Right cardiac atrium (tissue), 5 donors: ENCODE data around the gene THNSL1. TPM values are rescaled to one million over a fixed set of nuclear protein-coding genes. Genes with fewer than 3 reads are reported as not detected.
"Not testable (repeated sequence)": the region's sequence is repeated elsewhere in the genome, so short reads cannot be mapped to it uniquely, and the experiment has no call there.

Experiments used
- ATAC-seq, 2 donors: fragments of 200-7000 bp; cut with Tn5 transposase; one replicate each; pipeline versions ENCODE4 v1.8.0 to v1.9.1; 2020; ENCODE audit warnings: moderate library complexity in 2 of 2, mild to moderate bottlenecking in 1 of 2
- DNase-seq, 3 donors: peaks; one replicate each; pipeline ENCODE4 v3.0.0-alpha.2; 2020
- H3K27ac ChIP-seq: one replicate; pipeline ENCODE4 v1.5.1; 2013; ENCODE audit warnings: mild to moderate bottlenecking, low read length, control low read depth, moderate library complexity
- H3K27me3 ChIP-seq: one replicate; pipeline ENCODE4 v1.6.1; 2013; ENCODE audit not compliant: control insufficient read depth, insufficient read depth
- H3K4me1 ChIP-seq: one replicate; pipeline ENCODE4 v1.6.1; 2013; ENCODE audit warnings: low read length; ENCODE audit not compliant: control insufficient read depth, insufficient read depth
- H3K4me3 ChIP-seq: one replicate; pipeline ENCODE4 v1.5.1; 2013; ENCODE audit warnings: low read length, control low read depth
- H3K9me3 ChIP-seq: one replicate; pipeline ENCODE4 v1.6.1; 2013; ENCODE audit warnings: low read length; ENCODE audit not compliant: control insufficient read depth
- WGBS: extraction: QIAGEN DNeasy Blood & Tissue Kit; methylation state at CpG from one replicate; pipeline ENCODE4 v1.1.7; 2013; 5-methylcytosine and 5-hydroxymethylcytosine counted together
- intact Hi-C, 4 donors: fragments of 100-400 bp; cut with DNase I; formaldehyde crosslinking; loops; one replicate each; pipeline versions ENCODE4 v1.11.0 to v1.14.0; 2022 to 2023
- polyA plus RNA-seq: library from polyadenylated mRNA; stranded (reverse); fragments of 200-250 nt; gene quantifications from one replicate; pipeline ENCODE4 v1.2.3, GENCODE V29; 2013
- total RNA-seq, 4 donors: library from RNA; stranded (reverse); fragmentation: NEBNext Ultra II Directional; extraction: Animal tissue kit (Norgen Biotek cat#: 25700); gene quantifications; one replicate each; pipeline ENCODE4 v1.2.1, GENCODE V29; 2021
- donor health status: healthy with polysubstance abuse.
- donor health status: DM: no; HTN: yes; CAD: no.
- donor health status: DM: no; HTN: no; CAD: no.
- donor health status: DM: no; HTN: yes; CAD: no; lungs with severe emphysema.
- donor health status: DM: yes; HTN: yes; CAD: no.

Gene THNSL1
- total and polyA plus RNA-seq, 5 donors: 1.9 to 4.6 (median 3.3) TPM

GRCh38 chr10:24995072-24995471 lies 21.3 kb upstream of the THNSL1 start:
- Histone ChIP-seq H3K9me3 (no peaks in the 10 kb centered on the region), H3K27ac (no peak overlapping the region), H3K27me3 (no peaks in the 10 kb centered on the region), H3K4me1 (no peaks in the 10 kb centered on the region), H3K4me3 (no peak overlapping the region)
- ATAC-seq: no peak
- DNase-seq: no peak
- intact Hi-C loops: no loop called here

- intact Hi-C loops: no loop called here
- no peaks in the 10 kb centered on the region for H3K4me1 ChIP-seq
- H3K4me3 ChIP-seq: no peak overlapping the region
- ATAC-seq (no peak), DNase-seq (no peak)
- no peaks in the 10 kb centered on the region for H3K27me3 ChIP-seq
- WGBS: 86% methylated on average over 3 of the region's 3 CpGs
- H3K9me3 ChIP-seq: no peaks in the 10 kb centered on the region
- no peak overlapping the region for H3K27ac ChIP-seq
Observed at GRCh38 chr10:24998044-24998443, 18.4 kb upstream of the THNSL1 start.

GRCh38 chr10:25011591-25011990 lies 4.8 kb upstream of the THNSL1 start:
- H3K9me3 ChIP-seq, H3K4me1 ChIP-seq, H3K27ac ChIP-seq, ATAC-seq, intact Hi-C loops, DNase-seq, H3K27me3 ChIP-seq, H3K4me3 ChIP-seq: not testable (repeated sequence)
- WGBS: 86% methylated on average over 2 of the region's 2 CpGs

GRCh38 chr10:25014579-25014978 lies 1.8 kb upstream of the THNSL1 start:
- H3K4me3 ChIP-seq: no peak overlapping the region
- no peak for ATAC-seq
- intact Hi-C loops: no loop called here

GRCh38 chr10:25015828-25016375 lies 510 bp upstream of the THNSL1 start, which contains the start of gene ENKUR:
Gene ENKUR, minus strand, starts transcription at chr10:25016158. Its CDS starts 222 bp downstream, at chr10:25015936.
- H3K27me3 ChIP-seq: no peaks in the 10 kb centered on the region
- ATAC-seq (peak; percentile 70 to 71), DNase-seq (peak; percentile 93 to 98 (median 95))
- 2% methylated on average over 16 of the region's 16 CpGs for WGBS
- intact Hi-C loops: no loop called here
- H3K4me1 ChIP-seq: no peaks in the 10 kb centered on the region
- H3K9me3 ChIP-seq: no peaks in the 10 kb centered on the region
- peak within 1 kb of the TSS; percentile 55 for H3K4me3 ChIP-seq
- peak within 1 kb of the TSS; percentile 88 for H3K27ac ChIP-seq

More at GRCh38 chr10:25014579-25014978, 1.8 kb upstream of the THNSL1 start:
- Histone ChIP-seq H3K27me3 (no peaks in the 10 kb centered on the region), H3K4me1 (no peaks in the 10 kb centered on the region), H3K27ac (no peak overlapping the region), H3K9me3 (no peaks in the 10 kb centered on the region)
- DNase-seq: no peak

- WGBS: 6% methylated on average over 10 of the region's 10 CpGs
- H3K27ac ChIP-seq: peak overlapping the region; percentile 88
- DNase-seq (no peak), ATAC-seq (no peak)
- intact Hi-C loops: no loop called here
- no peaks in the 10 kb centered on the region for H3K27me3 ChIP-seq
- no peaks in the 10 kb centered on the region for H3K9me3 ChIP-seq
- no peaks in the 10 kb centered on the region for H3K4me1 ChIP-seq
- peak overlapping the region; percentile 55 for H3K4me3 ChIP-seq
Observed at GRCh38 chr10:25017154-25017590, 760 bp downstream of the THNSL1 start.

GRCh38 chr10:25017661-25018060 lies 1.2 kb downstream of the THNSL1 start:
- peak overlapping the region; percentile 55 for H3K4me3 ChIP-seq
- no peaks in the 10 kb centered on the region for H3K4me1 ChIP-seq
- DNase-seq (no peak), ATAC-seq (no peak)
- H3K27me3 ChIP-seq: no peaks in the 10 kb centered on the region
- H3K9me3 ChIP-seq: no peaks in the 10 kb centered on the region
- H3K27ac ChIP-seq: no peak overlapping the region
- WGBS: 92% methylated on average over 6 of the region's 6 CpGs
- intact Hi-C loops: no loop called here

GRCh38 chr10:25018703-25019102 lies 2.3 kb downstream of the THNSL1 start:
- Histone ChIP-seq H3K27ac (no peak overlapping the region), H3K4me3 (no peak overlapping the region), H3K4me1 (no peaks in the 10 kb centered on the region), H3K9me3 (no peaks in the 10 kb centered on the region), H3K27me3 (no peaks in the 10 kb centered on the region)
- no peak for DNase-seq
- intact Hi-C loops: no loop called here
- ATAC-seq: no peak
- WGBS: 99% methylated on average over 3 of the region's 3 CpGs

- ATAC-seq (no peak), DNase-seq (no peak)
- H3K4me1 ChIP-seq: no peaks in the 10 kb centered on the region
- H3K27ac ChIP-seq: no peak overlapping the region
- 62% methylated on average over 3 of the region's 3 CpGs for WGBS
- H3K4me3 ChIP-seq: no peak overlapping the region
- H3K9me3 ChIP-seq: no peaks in the 10 kb centered on the region
- no peaks in the 10 kb centered on the region for H3K27me3 ChIP-seq
- intact Hi-C loops: loop anchor here in 2 of 4 donors (10.0 kb wide), 1 partner anchor 52 kb away; no protein-coding TSS in a partner anchor
Observed at GRCh38 chr10:25023278-25023677, 6.9 kb downstream of the THNSL1 start.

GRCh38 chr10:25024528-25024927 lies 8.1 kb downstream of the THNSL1 start:
- no peak overlapping the region for H3K27ac ChIP-seq
- 62% methylated on average over 8 of the region's 8 CpGs for WGBS
- no peaks in the 10 kb centered on the region for H3K9me3 ChIP-seq
- no peak overlapping the region for H3K4me3 ChIP-seq
- ATAC-seq: no peak
- DNase-seq: no peak
- intact Hi-C loops: loop anchor here in 2 of 4 donors (10.0 kb wide), 1 partner anchor 50 kb away; no protein-coding TSS in a partner anchor
- H3K27me3 ChIP-seq: no peaks in the 10 kb centered on the region
- no peaks in the 10 kb centered on the region for H3K4me1 ChIP-seq

- Histone ChIP-seq H3K4me1 (no peaks in the 10 kb centered on the region), H3K27me3 (no peaks in the 10 kb centered on the region), H3K9me3 (no peaks in the 10 kb centered on the region), H3K27ac (no peak overlapping the region), H3K4me3 (no peak overlapping the region)
- intact Hi-C loops: loop anchor here in 2 of 4 donors (10.0 kb wide), 1 partner anchor 48 kb away; no protein-coding TSS in a partner anchor
- 69% methylated on average over 1 of the region's 1 CpG for WGBS
- ATAC-seq (no peak), DNase-seq (no peak)
Observed at GRCh38 chr10:25026463-25026862, 10.1 kb downstream of the THNSL1 start.
